ENCODE results near the gene TSR2. TPM values are rescaled to one million over a fixed set of nuclear protein-coding genes. Genes with fewer than 3 reads are reported as not detected.

TSR2 gene
- total and polyA plus RNA-seq, 2 of the 13 experiments (the other 11 are each of a cell fraction or from before 2014, with no cell fraction given) = 10.9 to 35.5 TPM

DNA sequence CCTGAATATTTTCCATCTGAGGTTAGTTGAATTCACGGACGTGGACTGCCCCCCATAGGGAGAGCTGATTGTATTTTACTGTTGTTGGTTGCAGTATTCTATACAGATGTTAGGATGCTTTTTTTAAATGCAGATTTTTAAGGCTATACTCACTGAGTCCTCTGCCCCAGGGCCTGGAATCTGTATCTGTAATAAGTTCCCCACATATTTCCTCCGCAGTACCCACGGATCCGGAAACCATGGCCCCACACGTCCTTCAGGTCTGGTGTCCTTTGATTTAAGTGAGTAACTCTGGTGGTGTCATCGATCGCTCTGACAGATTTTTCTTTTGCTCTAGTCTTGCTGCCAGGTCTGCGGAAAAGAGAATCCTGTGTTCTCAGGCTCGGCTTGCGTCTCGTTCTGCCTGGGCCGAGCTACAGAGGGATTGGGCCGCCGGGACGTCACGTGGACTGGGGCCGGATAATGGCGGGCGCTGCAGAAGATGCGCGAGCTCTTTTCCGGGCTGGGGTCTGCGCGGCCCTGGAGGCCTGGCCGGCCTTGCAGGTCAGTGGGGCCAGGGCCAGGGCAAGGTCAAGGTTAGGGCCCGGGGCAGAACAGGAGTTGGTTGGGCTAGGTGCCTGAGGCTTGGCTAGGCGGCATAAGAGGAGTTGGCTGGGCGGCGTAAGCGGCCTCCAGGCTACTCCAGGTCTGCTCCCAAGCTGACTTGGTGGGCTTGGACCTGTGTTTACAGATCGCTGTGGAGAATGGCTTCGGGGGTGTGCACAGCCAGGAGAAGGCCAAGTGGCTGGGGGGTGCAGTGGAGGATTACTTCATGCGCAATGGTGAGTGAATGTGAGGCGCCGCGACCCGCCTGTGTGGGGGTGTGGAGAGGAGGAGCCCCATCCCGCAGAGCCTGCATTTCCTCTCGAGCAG is at the start of gene TSR2 (continued):
- TF ChIP-seq HCFC1 (IDR thresholded peaks at IDR 0.05; ENCODE audit: low read depth, low read length) (0 out of 2 replicates have a peak, but pooled peaks have one; percentile 36), RXRB (CRISPR knock-in tag; IDR thresholded peaks at IDR 0.05; ENCODE audit: borderline replicate concordance) (peak; percentile 45; the same call in 1 of the 2 replicates), FOXP4 (CRISPR knock-in tag; IDR thresholded peaks at IDR 0.05) (0 out of 2 replicates have a peak, but pooled peaks have one; percentile 18), ZNF138 (CRISPR knock-in tag; IDR thresholded peaks at IDR 0.05; ENCODE audit: low read depth) (no peak), ZSCAN31 (CRISPR knock-in tag; IDR thresholded peaks at IDR 0.05; ENCODE audit: low read depth) (0 out of 2 replicates have a peak, but pooled peaks have one; percentile 33), FOXA1 (IDR thresholded peaks at IDR 0.05) (no peak), FOXA1 (CRISPR knock-in tag; IDR thresholded peaks at IDR 0.05) (no peak), HOXA3 (CRISPR knock-in tag; IDR thresholded peaks at IDR 0.05) (peak; percentile 65; the same call in 1 of the 2 replicates), TAF1 (CRISPR knock-in tag; IDR thresholded peaks at IDR 0.05) (peak; percentile 83), SSRP1 (CRISPR knock-in tag; IDR thresholded peaks at IDR 0.05) (no peak), FOSL2 (CRISPR knock-in tag; IDR thresholded peaks at IDR 0.05) (0 out of 2 replicates have a peak, but pooled peaks have one; percentile 12), NFYB (CRISPR knock-in tag; IDR thresholded peaks at IDR 0.05) (peak; percentile 79), SAP130 (CRISPR knock-in tag; IDR thresholded peaks at IDR 0.05; ENCODE audit: low read depth) (peak; percentile 78), PRDM4 (CRISPR knock-in tag; IDR thresholded peaks at IDR 0.05; ENCODE audit: borderline replicate concordance) (no peak), NCOA5 (CRISPR knock-in tag; IDR thresholded peaks at IDR 0.05) (no peak), ZFP90 (CRISPR knock-in tag; IDR thresholded peaks at IDR 0.05; ENCODE audit: borderline replicate concordance) (peak; percentile 56; the same call in 1 of the 2 replicates), MEF2D (CRISPR knock-in tag; IDR thresholded peaks at IDR 0.05) (peak; percentile 21; the same call in 1 of the 2 replicates), IRX3 (CRISPR knock-in tag; IDR thresholded peaks at IDR 0.05; ENCODE audit: borderline replicate concordance, low read depth) (no peak), ZIK1 (CRISPR knock-in tag; IDR thresholded peaks at IDR 0.05; ENCODE audit: borderline replicate concordance, low read depth) (0 out of 2 replicates have a peak, but pooled peaks have one; percentile 27), RBFOX2 (IDR thresholded peaks at IDR 0.05; ENCODE audit: low read depth, low read length) (peak; percentile 79), ZNF350 (CRISPR knock-in tag; IDR thresholded peaks at IDR 0.05; ENCODE audit: borderline replicate concordance, low read depth) (peak; percentile 73; the same call in 1 of the 2 replicates), ZNF253 (CRISPR knock-in tag; IDR thresholded peaks at IDR 0.05; ENCODE audit: borderline replicate concordance) (no peak), ZNF331 (CRISPR knock-in tag; IDR thresholded peaks at IDR 0.05) (0 out of 2 replicates have a peak, but pooled peaks have one; percentile 52), KDM5B (CRISPR knock-in tag; IDR thresholded peaks at IDR 0.05; ENCODE audit: borderline replicate concordance) (0 out of 2 replicates have a peak, but pooled peaks have one; percentile 37)
- TF ChIP-seq, protein P1, sequence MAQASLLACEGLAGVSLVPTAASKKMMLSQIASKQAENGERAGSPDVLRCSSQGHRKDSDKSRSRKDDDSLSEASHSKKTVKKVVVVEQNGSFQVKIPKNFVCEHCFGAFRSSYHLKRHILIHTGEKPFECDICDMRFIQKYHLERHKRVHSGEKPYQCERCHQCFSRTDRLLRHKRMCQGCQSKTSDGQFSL (CRISPR knock-in tag; IDR thresholded peaks at IDR 0.05) = 0 out of 2 replicates have a peak, but pooled peaks have one; percentile 73
